ENCODE results near the gene MAP4K3.
A peak's percentile ranks its signal among the peaks of the same experiment; 100 is the strongest.

Gene MAP4K3

GRCh38 chr2:39470580-39470979, 33.5 kb upstream of the MAP4K3 start:
- no peaks in the 10 kb centered on the region for H3K9me3 ChIP-seq (ENCODE audit: control insufficient read depth, insufficient read depth, low read length)
- H3K27ac ChIP-seq (ENCODE audit: low read length) = no peak overlapping the region
- no peaks in the 10 kb centered on the region for H3K36me3 ChIP-seq (ENCODE audit: control insufficient read depth, insufficient read depth, low read length)
- H3K4me1 ChIP-seq (ENCODE audit: control insufficient read depth, insufficient read depth, low read length) = peaks cover 4% of the 10 kb centered on the region
- H3K4me3 ChIP-seq (ENCODE audit: low read length) = no peak overlapping the region
- WGBS (ENCODE audit: insufficient coverage, insufficient read length) = no CpG with 5 or more reads among the region's 3 CpGs
- H3K27me3 ChIP-seq (ENCODE audit: control insufficient read depth, insufficient read depth, low read length) = no peaks in the 10 kb centered on the region
- no peak for DNase-seq (ENCODE audit: low read depth, low spot score)

GRCh38 chr2:39469807-39470206, 32.7 kb upstream of the MAP4K3 start:
- Histone ChIP-seq H3K27ac (ENCODE audit: low read length) (no peak overlapping the region), H3K36me3 (ENCODE audit: control insufficient read depth, insufficient read depth, low read length) (no peaks in the 10 kb centered on the region), H3K4me3 (ENCODE audit: low read length) (no peak overlapping the region), H3K27me3 (ENCODE audit: control insufficient read depth, insufficient read depth, low read length) (no peaks in the 10 kb centered on the region), H3K9me3 (ENCODE audit: control insufficient read depth, insufficient read depth, low read length) (no peaks in the 10 kb centered on the region), H3K4me1 (ENCODE audit: control insufficient read depth, insufficient read depth, low read length) (peaks cover 4% of the 10 kb centered on the region)
- no peak for DNase-seq (ENCODE audit: low read depth, low spot score)
- no CpG with 5 or more reads among the region's 3 CpGs for WGBS (ENCODE audit: insufficient coverage, insufficient read length)

GRCh38 chr2:39468579-39469451, 31.7 kb upstream of the MAP4K3 start:
- Histone ChIP-seq H3K9me3 (ENCODE audit: control insufficient read depth, insufficient read depth, low read length) (no peaks in the 10 kb centered on the region), H3K4me1 (ENCODE audit: control insufficient read depth, insufficient read depth, low read length) (peaks cover 4% of the 10 kb centered on the region), H3K27ac (ENCODE audit: low read length) (peak overlapping the region; percentile 8), H3K36me3 (ENCODE audit: control insufficient read depth, insufficient read depth, low read length) (no peaks in the 10 kb centered on the region), H3K4me3 (ENCODE audit: low read length) (no peak overlapping the region), H3K27me3 (ENCODE audit: control insufficient read depth, insufficient read depth, low read length) (no peaks in the 10 kb centered on the region)
- no peak for DNase-seq (ENCODE audit: low read depth, low spot score)
- 100% methylated on average over 1 of the region's 4 CpGs for WGBS (ENCODE audit: insufficient coverage, insufficient read length)

- DNase-seq (ENCODE audit: low read depth, low spot score) = no peak
- Histone ChIP-seq H3K9me3 (ENCODE audit: control insufficient read depth, insufficient read depth, low read length) (no peaks in the 10 kb centered on the region), H3K4me3 (ENCODE audit: low read length) (no peak overlapping the region), H3K4me1 (ENCODE audit: control insufficient read depth, insufficient read depth, low read length) (peaks cover 4% of the 10 kb centered on the region), H3K27ac (ENCODE audit: low read length) (no peak overlapping the region), H3K36me3 (ENCODE audit: control insufficient read depth, insufficient read depth, low read length) (no peaks in the 10 kb centered on the region), H3K27me3 (ENCODE audit: control insufficient read depth, insufficient read depth, low read length) (no peaks in the 10 kb centered on the region)
- 100% methylated on average over 4 of the region's 6 CpGs for WGBS (ENCODE audit: insufficient coverage, insufficient read length)
Observed at GRCh38 chr2:39466311-39466710, 29.2 kb upstream of the MAP4K3 start.

- Histone ChIP-seq H3K4me1 (ENCODE audit: control insufficient read depth, insufficient read depth, low read length) (peaks cover 3% of the 10 kb centered on the region), H3K27ac (ENCODE audit: low read length) (no peak overlapping the region), H3K4me3 (ENCODE audit: low read length) (no peak overlapping the region), H3K36me3 (ENCODE audit: control insufficient read depth, insufficient read depth, low read length) (no peaks in the 10 kb centered on the region), H3K27me3 (ENCODE audit: control insufficient read depth, insufficient read depth, low read length) (no peaks in the 10 kb centered on the region), H3K9me3 (ENCODE audit: control insufficient read depth, insufficient read depth, low read length) (no peaks in the 10 kb centered on the region)
- DNase-seq (ENCODE audit: low read depth, low spot score) = no peak
- WGBS (ENCODE audit: insufficient coverage, insufficient read length) = no CpG with 5 or more reads among the region's 1 CpG
Observed at GRCh38 chr2:39464864-39465263, 27.8 kb upstream of the MAP4K3 start.

GRCh38 chr2:39455826-39456225, 18.7 kb upstream of the MAP4K3 start:
- Histone ChIP-seq H3K27me3 (ENCODE audit: control insufficient read depth, insufficient read depth, low read length) (no peaks in the 10 kb centered on the region), H3K27ac (ENCODE audit: low read length) (no peak overlapping the region), H3K36me3 (ENCODE audit: control insufficient read depth, insufficient read depth, low read length) (no peaks in the 10 kb centered on the region)

GRCh38 chr2:39452396-39452795, 15.3 kb upstream of the MAP4K3 start:
- H3K36me3 ChIP-seq (ENCODE audit: control insufficient read depth, insufficient read depth, low read length) = no peaks in the 10 kb centered on the region
- no peak overlapping the region for H3K27ac ChIP-seq (ENCODE audit: low read length)
- H3K9me3 ChIP-seq (ENCODE audit: control insufficient read depth, insufficient read depth, low read length) = no peaks in the 10 kb centered on the region
- WGBS (ENCODE audit: insufficient coverage, insufficient read length) = no CpG with 5 or more reads among the region's 5 CpGs
- no peak overlapping the region for H3K4me3 ChIP-seq (ENCODE audit: low read length)
- no peak for DNase-seq (ENCODE audit: low read depth, low spot score)
- no peaks in the 10 kb centered on the region for H3K4me1 ChIP-seq (ENCODE audit: control insufficient read depth, insufficient read depth, low read length)
- no peaks in the 10 kb centered on the region for H3K27me3 ChIP-seq (ENCODE audit: control insufficient read depth, insufficient read depth, low read length)

More at GRCh38 chr2:39455826-39456225, 18.7 kb upstream of the MAP4K3 start:
- Histone ChIP-seq H3K4me1 (ENCODE audit: control insufficient read depth, insufficient read depth, low read length) (no peaks in the 10 kb centered on the region), H3K9me3 (ENCODE audit: control insufficient read depth, insufficient read depth, low read length) (no peaks in the 10 kb centered on the region), H3K4me3 (ENCODE audit: low read length) (no peak overlapping the region)
- no CpG with 5 or more reads among the region's 2 CpGs for WGBS (ENCODE audit: insufficient coverage, insufficient read length)
- DNase-seq (ENCODE audit: low read depth, low spot score) = no peak

- Histone ChIP-seq H3K4me3 (ENCODE audit: low read length) (no peak overlapping the region), H3K9me3 (ENCODE audit: control insufficient read depth, insufficient read depth, low read length) (no peaks in the 10 kb centered on the region), H3K4me1 (ENCODE audit: control insufficient read depth, insufficient read depth, low read length) (no peaks in the 10 kb centered on the region), H3K27ac (ENCODE audit: low read length) (no peak overlapping the region), H3K27me3 (ENCODE audit: control insufficient read depth, insufficient read depth, low read length) (no peaks in the 10 kb centered on the region), H3K36me3 (ENCODE audit: control insufficient read depth, insufficient read depth, low read length) (no peaks in the 10 kb centered on the region)
- no peak for DNase-seq (ENCODE audit: low read depth, low spot score)
Observed at GRCh38 chr2:39451954-39452353, 14.9 kb upstream of the MAP4K3 start.

- no peaks in the 10 kb centered on the region for H3K27me3 ChIP-seq (ENCODE audit: control insufficient read depth, insufficient read depth, low read length)
- H3K36me3 ChIP-seq (ENCODE audit: control insufficient read depth, insufficient read depth, low read length) = no peaks in the 10 kb centered on the region
- no peak overlapping the region for H3K4me3 ChIP-seq (ENCODE audit: low read length)
- no peaks in the 10 kb centered on the region for H3K9me3 ChIP-seq (ENCODE audit: control insufficient read depth, insufficient read depth, low read length)
- no peak for DNase-seq (ENCODE audit: low read depth, low spot score)
- H3K4me1 ChIP-seq (ENCODE audit: control insufficient read depth, insufficient read depth, low read length) = no peaks in the 10 kb centered on the region
- WGBS (ENCODE audit: insufficient coverage, insufficient read length) = no CpG with 5 or more reads among the region's 3 CpGs
- H3K27ac ChIP-seq (ENCODE audit: low read length) = no peak overlapping the region
Observed at GRCh38 chr2:39448169-39448502, 11.1 kb upstream of the MAP4K3 start.

GRCh38 chr2:39447266-39448168, 10.4 kb upstream of the MAP4K3 start:
- H3K27ac ChIP-seq (ENCODE audit: low read length) = no peak overlapping the region
- no peaks in the 10 kb centered on the region for H3K27me3 ChIP-seq (ENCODE audit: control insufficient read depth, insufficient read depth, low read length)
- no peaks in the 10 kb centered on the region for H3K9me3 ChIP-seq (ENCODE audit: control insufficient read depth, insufficient read depth, low read length)
- H3K36me3 ChIP-seq (ENCODE audit: control insufficient read depth, insufficient read depth, low read length) = no peaks in the 10 kb centered on the region
- WGBS (ENCODE audit: insufficient coverage, insufficient read length) = no CpG with 5 or more reads among the region's 6 CpGs
- no peaks in the 10 kb centered on the region for H3K4me1 ChIP-seq (ENCODE audit: control insufficient read depth, insufficient read depth, low read length)
- no peak for DNase-seq (ENCODE audit: low read depth, low spot score)
- no peak overlapping the region for H3K4me3 ChIP-seq (ENCODE audit: low read length)
